NT2/D1 (cell line): ENCODE measurements around the gene KLHL29.

Experiments used
- DNase-seq: peaks from one replicate; pipeline ENCODE4 v3.0.0-alpha.2; 2011; ENCODE audit warnings: low read depth, low spot score
- H3K27me3 ChIP-seq: 2 replicates; pipeline ENCODE4 v1.6.0; 2011; ENCODE audit warnings: mild to moderate bottlenecking; ENCODE audit not compliant: insufficient read length, insufficient read depth
- H3K36me3 ChIP-seq: 2 replicates; pipeline ENCODE4 v1.6.1; 2011; ENCODE audit warnings: mild to moderate bottlenecking, low read length, mixed read lengths; ENCODE audit not compliant: insufficient read depth, insufficient read length
- H3K4me1 ChIP-seq: 2 replicates; pipeline ENCODE4 v1.5.1; 2011; ENCODE audit not compliant: insufficient read depth, insufficient read length
- H3K4me3 ChIP-seq: 2 replicates; pipeline ENCODE4 v1.5.1; 2011; ENCODE audit warnings: low read depth; ENCODE audit not compliant: insufficient read length
- H3K9ac ChIP-seq: 2 replicates; pipeline ENCODE4 v1.6.0; 2011; ENCODE audit warnings: low read depth; ENCODE audit not compliant: insufficient read length
- H3K9me3 ChIP-seq: 2 replicates; pipeline ENCODE4 v1.5.1; 2011; ENCODE audit warnings: mild to moderate bottlenecking, low read length; ENCODE audit not compliant: insufficient read depth
- SUZ12 ChIP-seq: IDR thresholded peaks from 2 replicates; pipeline ENCODE4 v1.6.1; 2011; ENCODE audit not compliant: insufficient read length, insufficient read depth; ENCODE audit errors: extremely low read depth
- YY1 ChIP-seq: IDR thresholded peaks from 2 replicates; pipeline ENCODE4 v1.6.1; 2011; ENCODE audit not compliant: insufficient read length, insufficient read depth
- ZNF274 ChIP-seq: IDR thresholded peaks from 2 replicates; pipeline ENCODE4 v1.6.1; 2011; ENCODE audit warnings: mild to moderate bottlenecking, low read depth, low read length

KLHL29 gene

GRCh38 chr2:23698721-23699579 lies 314.0 kb downstream of the KLHL29 start:
- Histone ChIP-seq H3K27me3 (no peaks in the 10 kb centered on the region), H3K4me3 (no peak overlapping the region), H3K36me3 (peaks cover 9% of the 10 kb centered on the region), H3K4me1 (peaks cover 2% of the 10 kb centered on the region), H3K9ac (no peak overlapping the region), H3K9me3 (peaks cover 12% of the 10 kb centered on the region; the same call in 1 of the 2 replicates)
- DNase-seq = no peak
- TF ChIP-seq YY1 = no peak
- no peak for TF ChIP-seq SUZ12
- no peak for TF ChIP-seq ZNF274

- peaks cover 9% of the 10 kb centered on the region for H3K36me3 ChIP-seq
- no peaks in the 10 kb centered on the region for H3K27me3 ChIP-seq
- DNase-seq = no peak
These were observed 314.6 kb downstream of the KLHL29 start for GRCh38 chr2:23699580-23699925.

DNA sequence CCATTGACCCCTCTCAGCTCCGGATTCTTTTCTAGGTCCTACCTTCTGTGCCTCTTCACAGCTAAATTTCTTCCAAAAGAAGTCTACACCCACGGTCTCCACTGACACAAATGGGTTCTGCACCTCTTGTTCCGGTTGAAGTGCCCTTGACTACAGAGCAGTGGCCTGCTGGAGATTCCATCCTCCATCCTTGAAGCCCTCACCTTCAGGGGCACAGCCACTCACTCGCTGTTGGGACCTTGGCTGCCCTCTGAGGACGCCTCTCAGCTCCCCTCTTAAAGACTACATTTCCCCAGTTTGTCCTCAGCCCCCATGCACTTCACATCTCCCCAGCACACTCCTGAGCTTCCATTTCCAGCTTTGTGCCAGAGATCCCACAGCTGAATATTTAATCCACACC lies 315.6 kb downstream of the KLHL29 start:
- peaks cover 12% of the 10 kb centered on the region; the same call in 1 of the 2 replicates for H3K9me3 ChIP-seq
- no peak for DNase-seq
- H3K4me1 ChIP-seq = peaks cover 2% of the 10 kb centered on the region
- H3K9ac ChIP-seq = no peak overlapping the region
- peaks cover 9% of the 10 kb centered on the region for H3K36me3 ChIP-seq
- no peaks in the 10 kb centered on the region for H3K27me3 ChIP-seq
- TF ChIP-seq ZNF274 (no peak), SUZ12 (no peak), YY1 (no peak)
- H3K4me3 ChIP-seq = no peak overlapping the region

More at GRCh38 chr2:23699580-23699925, 314.6 kb downstream of the KLHL29 start:
- H3K9me3 ChIP-seq = peaks cover 12% of the 10 kb centered on the region; the same call in 1 of the 2 replicates
- peaks cover 2% of the 10 kb centered on the region for H3K4me1 ChIP-seq
- no peak overlapping the region for H3K9ac ChIP-seq
- H3K4me3 ChIP-seq = no peak overlapping the region
- no peak for TF ChIP-seq SUZ12
- no peak for TF ChIP-seq ZNF274
- no peak for TF ChIP-seq YY1

GRCh38 chr2:23703037-23703582 lies 318.1 kb downstream of the KLHL29 start:
- no peak for TF ChIP-seq SUZ12
- no peak for TF ChIP-seq ZNF274
- TF ChIP-seq YY1 = no peak
- Histone ChIP-seq H3K9me3 (peaks cover 12% of the 10 kb centered on the region; the same call in 1 of the 2 replicates), H3K9ac (no peak overlapping the region), H3K4me1 (peaks cover 2% of the 10 kb centered on the region), H3K27me3 (no peaks in the 10 kb centered on the region), H3K4me3 (no peak overlapping the region), H3K36me3 (peaks cover 18% of the 10 kb centered on the region)
- no peak for DNase-seq

GRCh38 chr2:23703583-23704385 lies 318.8 kb downstream of the KLHL29 start:
- H3K9me3 ChIP-seq = peaks cover 12% of the 10 kb centered on the region; the same call in 1 of the 2 replicates
- no peak for DNase-seq
- TF ChIP-seq YY1 (no peak), ZNF274 (no peak), SUZ12 (no peak)
- no peak overlapping the region for H3K4me3 ChIP-seq
- H3K27me3 ChIP-seq = no peaks in the 10 kb centered on the region
- no peak overlapping the region for H3K9ac ChIP-seq
- peaks cover 2% of the 10 kb centered on the region for H3K4me1 ChIP-seq
- peaks cover 18% of the 10 kb centered on the region for H3K36me3 ChIP-seq

- H3K4me3 ChIP-seq = no peak overlapping the region
- DNase-seq = no peak
- H3K4me1 ChIP-seq = peaks cover 2% of the 10 kb centered on the region
- H3K27me3 ChIP-seq = no peaks in the 10 kb centered on the region
- no peak overlapping the region for H3K9ac ChIP-seq
- TF ChIP-seq YY1 = no peak
- no peak for TF ChIP-seq SUZ12
- TF ChIP-seq ZNF274 = no peak
- H3K36me3 ChIP-seq = peaks cover 13% of the 10 kb centered on the region
- no peaks in the 10 kb centered on the region for H3K9me3 ChIP-seq
These were observed 321.0 kb downstream of the KLHL29 start for GRCh38 chr2:23705771-23706612.
